HUES48 (cell line): ENCODE results near the gene SPATA32.

Experiments used
- H3K27ac ChIP-seq: one replicate; pipeline ENCODE4 v1.7.0; 2013; ENCODE audit warnings: low read depth, low read length, inconsistent platforms
- H3K27me3 ChIP-seq: 2 replicates; pipeline ENCODE4 v1.6.1; 2013; ENCODE audit warnings: mild to moderate bottlenecking, low read length; ENCODE audit not compliant: control insufficient read depth, insufficient read depth
- H3K36me3 ChIP-seq: 2 replicates; pipeline ENCODE4 v1.6.1; 2013; ENCODE audit warnings: low read length; ENCODE audit not compliant: control insufficient read depth, insufficient read depth
- H3K4me1 ChIP-seq: 2 replicates; pipeline ENCODE4 v1.6.1; 2013; ENCODE audit warnings: mild to moderate bottlenecking, low read length; ENCODE audit not compliant: control insufficient read depth, insufficient read depth
- H3K4me3 ChIP-seq: 2 replicates; pipeline ENCODE4 v1.5.1; 2013; ENCODE audit warnings: mild to moderate bottlenecking, low read depth, low read length
- H3K9ac ChIP-seq: 2 replicates; pipeline ENCODE4 v1.6.1; 2013; ENCODE audit warnings: mild to moderate bottlenecking, low read depth, low read length, moderate library complexity
- H3K9me3 ChIP-seq: 2 replicates; pipeline ENCODE4 v1.6.1; 2013; ENCODE audit warnings: low read length; ENCODE audit not compliant: control insufficient read depth, insufficient read depth

The SPATA32 gene

DNA sequence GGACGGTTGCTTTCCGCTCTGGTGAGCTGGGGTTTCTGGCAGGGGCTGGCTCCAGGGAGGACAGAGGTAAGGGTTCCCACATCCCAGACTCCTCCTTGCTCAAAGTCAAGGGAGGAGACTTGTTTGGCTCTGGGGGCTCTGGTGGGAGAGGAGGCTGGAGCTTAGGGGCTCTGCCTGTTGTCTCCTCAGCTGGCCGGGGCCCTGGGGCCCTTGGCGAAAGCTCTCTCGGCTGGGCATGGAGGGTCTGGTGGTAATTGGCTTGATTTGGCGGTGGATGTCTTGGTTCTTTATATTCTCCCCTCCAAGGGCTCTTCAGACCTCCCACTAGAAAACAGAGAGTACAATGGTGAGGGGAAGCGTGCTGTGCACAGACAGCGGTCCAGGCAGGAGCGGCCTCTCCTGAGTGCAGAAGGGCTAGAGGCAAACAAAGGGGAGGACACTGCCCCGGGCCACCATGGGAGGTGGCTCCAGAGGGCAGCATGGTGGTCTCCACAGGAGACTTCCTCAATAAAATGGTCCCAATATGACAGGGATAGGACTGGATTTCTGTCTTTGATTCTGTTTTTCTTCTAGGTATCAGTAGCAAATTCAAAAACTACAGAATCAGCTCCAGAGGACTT lies 5.7 kb upstream of the SPATA32 start:
- Histone ChIP-seq H3K27me3 (no peaks in the 10 kb centered on the region), H3K9ac (no peak overlapping the region), H3K36me3 (peaks cover 51% of the 10 kb centered on the region), H3K4me3 (no peak overlapping the region), H3K27ac (no peak overlapping the region), H3K4me1 (peaks cover 1% of the 10 kb centered on the region; the same call in 1 of the 2 replicates), H3K9me3 (no peaks in the 10 kb centered on the region)

DNA sequence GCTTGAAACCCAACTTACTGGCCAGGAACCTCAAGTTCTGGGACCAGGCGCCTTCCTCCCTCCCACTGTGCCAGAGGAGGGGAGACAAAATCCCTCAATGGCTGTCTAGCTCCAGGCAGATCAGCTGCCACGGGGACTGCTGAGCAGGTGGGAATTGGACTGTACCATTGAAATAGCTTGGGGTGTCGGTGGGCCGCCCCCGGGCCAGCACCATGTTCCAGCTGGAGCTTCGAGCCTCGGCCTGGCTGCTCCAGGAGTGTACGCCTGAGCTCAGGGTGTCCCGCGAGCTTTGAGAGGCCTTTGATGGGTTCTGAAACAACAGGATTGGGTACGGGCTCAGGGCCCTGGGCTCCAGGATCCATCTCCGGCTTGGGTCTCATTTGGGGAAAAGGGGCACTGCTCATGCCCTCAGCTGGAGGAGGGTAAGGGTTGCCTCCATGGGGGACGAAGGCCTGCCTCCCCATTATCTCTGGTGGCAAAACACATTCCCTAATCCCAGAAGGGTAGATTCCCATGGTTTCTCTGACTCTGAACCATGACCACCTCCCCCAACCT lies 4.6 kb upstream of the SPATA32 start:
- H3K27me3 ChIP-seq = peaks cover under 1% of the 10 kb centered on the region; the same call in 1 of the 2 replicates
- no peak overlapping the region for H3K9ac ChIP-seq
- no peak overlapping the region for H3K27ac ChIP-seq
- H3K9me3 ChIP-seq = no peaks in the 10 kb centered on the region
- H3K4me1 ChIP-seq = peaks cover 6% of the 10 kb centered on the region
- no peak overlapping the region for H3K4me3 ChIP-seq
- peaks cover 51% of the 10 kb centered on the region for H3K36me3 ChIP-seq

DNA sequence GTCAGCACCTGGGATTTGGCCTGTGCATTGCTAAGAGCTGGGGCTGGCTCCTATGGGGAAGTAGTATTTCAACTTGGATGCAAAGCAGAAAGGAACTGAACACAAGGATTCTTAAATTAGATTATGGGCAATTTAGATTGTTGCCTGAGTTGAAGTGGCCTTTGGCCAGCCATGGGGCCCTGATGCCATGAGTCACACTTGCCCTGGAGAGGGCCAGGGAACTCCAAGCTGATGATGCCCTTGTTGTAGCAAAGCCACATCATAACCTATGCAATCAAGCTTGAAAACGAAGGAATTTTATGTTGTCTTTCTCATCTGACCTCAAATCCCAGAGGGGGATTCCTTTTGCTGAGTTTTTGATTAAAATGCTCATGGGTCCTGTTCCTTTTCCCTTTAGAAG lies 3.9 kb upstream of the SPATA32 start:
- H3K4me3 ChIP-seq = no peak overlapping the region
- H3K9me3 ChIP-seq = no peaks in the 10 kb centered on the region
- no peak overlapping the region for H3K27ac ChIP-seq
- peaks cover 7% of the 10 kb centered on the region for H3K27me3 ChIP-seq
- H3K4me1 ChIP-seq = peaks cover 9% of the 10 kb centered on the region
- peaks cover 51% of the 10 kb centered on the region for H3K36me3 ChIP-seq
- no peak overlapping the region for H3K9ac ChIP-seq

DNA sequence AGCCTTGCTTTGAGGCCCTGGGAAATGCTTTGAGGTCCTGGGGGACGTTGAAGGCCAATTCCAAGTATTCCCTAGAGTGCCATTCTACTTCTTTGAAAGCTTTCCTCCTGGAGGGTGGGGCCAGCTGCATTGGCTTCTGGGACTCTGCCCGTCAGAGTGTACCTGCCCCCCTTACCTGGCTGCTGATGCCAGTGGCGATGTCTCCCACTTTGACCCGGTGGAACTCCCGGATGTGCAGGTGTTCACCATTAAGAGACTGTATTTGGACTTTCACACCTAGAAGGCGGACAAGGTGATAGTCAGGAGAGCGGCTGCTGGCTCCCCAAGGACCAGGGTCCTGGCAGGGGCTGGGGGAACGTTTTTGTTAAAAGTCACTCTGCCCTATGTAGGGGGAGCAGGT lies 3.1 kb upstream of the SPATA32 start:
- peaks cover 47% of the 10 kb centered on the region for H3K36me3 ChIP-seq
- H3K9me3 ChIP-seq = no peaks in the 10 kb centered on the region
- peaks cover 9% of the 10 kb centered on the region for H3K4me1 ChIP-seq
- no peak overlapping the region for H3K27ac ChIP-seq
- no peak overlapping the region for H3K9ac ChIP-seq
- no peak overlapping the region for H3K4me3 ChIP-seq
- H3K27me3 ChIP-seq = peaks cover 13% of the 10 kb centered on the region

DNA sequence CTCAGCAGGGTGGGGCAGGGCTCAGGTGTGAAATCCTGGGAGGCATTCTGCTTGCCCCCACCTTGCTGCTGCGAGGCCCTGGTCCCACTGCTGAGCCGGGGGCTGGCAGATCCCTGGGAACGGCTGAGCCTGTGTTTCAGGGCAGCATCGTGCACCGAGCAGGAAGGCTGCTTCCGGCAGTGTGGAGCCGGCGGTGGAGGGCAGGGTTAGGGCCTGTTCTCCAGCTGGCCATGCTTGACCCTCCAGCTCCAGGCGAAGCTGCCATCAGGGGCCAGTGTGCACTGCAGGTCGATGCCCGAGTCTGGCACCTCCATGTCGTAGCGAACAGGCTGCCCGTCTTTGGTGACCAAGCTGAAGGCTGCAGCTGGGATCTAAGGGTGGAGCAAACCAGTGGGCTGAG lies 2.5 kb upstream of the SPATA32 start:
- Histone ChIP-seq H3K4me1 (peaks cover 9% of the 10 kb centered on the region), H3K36me3 (peaks cover 42% of the 10 kb centered on the region), H3K27ac (no peak overlapping the region), H3K9ac (no peak overlapping the region), H3K27me3 (peaks cover 13% of the 10 kb centered on the region), H3K9me3 (no peaks in the 10 kb centered on the region), H3K4me3 (no peak overlapping the region)

DNA sequence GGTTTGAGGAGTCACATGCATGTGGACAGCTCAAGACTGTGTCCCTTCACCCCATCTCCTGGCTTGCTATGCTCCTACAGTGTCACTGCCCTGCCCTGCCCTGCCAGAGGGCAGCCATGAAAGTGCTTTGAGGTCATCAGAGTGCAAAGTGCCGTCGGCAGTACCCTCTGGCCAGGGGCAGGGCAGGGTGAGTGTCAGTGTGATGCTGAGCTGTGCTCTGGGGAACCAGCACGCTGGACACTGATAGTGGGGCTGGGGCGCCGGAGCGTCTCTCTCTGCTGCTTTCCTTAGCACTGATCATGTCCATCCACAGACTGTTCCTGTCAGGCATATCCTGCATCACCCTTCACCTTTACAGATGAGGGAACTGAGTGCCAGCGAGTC lies 1.6 kb upstream of the SPATA32 start:
- H3K9me3 ChIP-seq = no peaks in the 10 kb centered on the region
- H3K9ac ChIP-seq = no peak overlapping the region
- H3K36me3 ChIP-seq = peaks cover 33% of the 10 kb centered on the region
- no peak overlapping the region for H3K4me3 ChIP-seq
- H3K27me3 ChIP-seq = peaks cover 13% of the 10 kb centered on the region
- H3K4me1 ChIP-seq = peaks cover 9% of the 10 kb centered on the region
- H3K27ac ChIP-seq = no peak overlapping the region

DNA sequence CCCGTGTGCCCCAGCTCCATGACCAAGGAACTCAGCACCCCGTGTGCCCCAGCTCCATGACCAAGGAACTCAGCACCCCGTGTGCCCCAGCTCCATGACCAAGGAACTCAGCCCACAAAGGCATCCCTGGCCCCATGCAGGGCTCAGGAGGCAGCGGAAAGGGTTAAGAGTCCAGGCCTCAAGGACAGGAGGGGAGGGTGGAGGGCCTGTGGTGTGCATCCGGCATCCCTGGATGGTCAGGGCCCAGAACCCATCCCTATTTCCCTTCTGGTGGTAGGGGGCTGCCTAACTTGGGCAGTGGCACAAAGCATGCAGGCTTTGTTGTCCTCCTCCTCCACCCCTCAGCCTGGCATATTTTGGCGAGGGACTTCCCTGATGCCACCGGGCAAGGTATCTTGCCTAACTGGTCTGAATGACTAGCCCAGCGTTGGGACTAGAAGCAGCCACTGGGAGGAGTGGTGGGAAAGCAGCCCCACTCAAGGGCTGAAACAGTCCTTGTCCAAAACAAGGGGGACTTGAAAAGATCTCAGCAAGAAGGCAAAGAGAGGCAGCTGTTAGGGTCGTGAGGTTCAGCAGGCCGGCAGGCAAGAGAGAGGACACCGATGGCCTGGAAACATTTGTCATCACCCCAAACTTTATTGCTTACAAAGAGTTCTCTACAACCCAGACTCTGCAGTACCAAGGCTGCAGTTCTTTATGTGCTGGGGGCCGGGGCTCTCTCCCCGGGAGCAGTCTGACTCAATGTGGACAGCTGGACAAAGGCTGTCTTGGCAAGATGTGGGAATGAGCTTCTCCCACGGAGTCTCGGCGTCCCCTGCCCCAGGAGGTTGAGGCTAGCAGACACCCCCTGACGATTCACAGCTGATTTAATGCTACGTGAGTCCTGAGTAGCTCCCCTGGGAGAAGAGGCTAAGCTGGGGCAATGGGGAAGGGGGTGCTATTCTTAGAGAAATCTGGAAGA lies 902 bp upstream of the SPATA32 start:
- Histone ChIP-seq H3K4me1 (peaks cover 9% of the 10 kb centered on the region), H3K27ac (no peak overlapping the region), H3K36me3 (peaks cover 26% of the 10 kb centered on the region), H3K27me3 (peaks cover 13% of the 10 kb centered on the region), H3K4me3 (peak overlapping the region; percentile 60), H3K9me3 (no peaks in the 10 kb centered on the region), H3K9ac (peak overlapping the region; percentile 51; the same call in 1 of the 2 replicates)

DNA sequence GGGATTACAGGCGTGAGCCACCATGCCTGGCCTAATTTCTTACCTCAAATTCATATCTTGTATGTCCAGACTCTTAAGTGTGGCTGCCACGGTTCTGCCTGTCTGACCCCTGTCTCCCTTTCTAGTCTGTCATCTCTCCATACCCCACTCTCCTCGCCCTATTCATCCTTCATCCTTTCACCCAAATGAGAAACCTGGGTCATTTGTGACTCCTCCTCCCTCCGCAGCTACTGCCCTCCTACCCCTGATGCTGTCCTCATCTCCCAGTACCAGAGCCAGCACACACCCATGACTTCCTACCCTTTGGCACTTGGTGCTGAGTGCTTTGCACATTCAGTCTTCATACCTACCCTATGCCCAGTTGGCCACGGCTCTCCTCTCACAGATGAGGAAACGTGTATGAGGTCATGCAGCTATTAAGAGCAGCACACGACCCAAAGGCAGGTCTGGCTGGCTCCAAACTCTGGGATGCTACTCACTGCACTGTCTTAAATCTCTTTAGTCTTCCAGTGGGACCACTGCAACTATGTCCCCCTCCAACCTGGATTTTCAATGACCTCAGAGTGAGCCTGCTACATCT lies 1.6 kb downstream of the SPATA32 start:
- Histone ChIP-seq H3K27ac (no peak overlapping the region), H3K9me3 (no peaks in the 10 kb centered on the region), H3K4me3 (no peak overlapping the region), H3K27me3 (peaks cover 13% of the 10 kb centered on the region), H3K4me1 (peaks cover 26% of the 10 kb centered on the region), H3K9ac (no peak overlapping the region), H3K36me3 (peaks cover 18% of the 10 kb centered on the region)

DNA sequence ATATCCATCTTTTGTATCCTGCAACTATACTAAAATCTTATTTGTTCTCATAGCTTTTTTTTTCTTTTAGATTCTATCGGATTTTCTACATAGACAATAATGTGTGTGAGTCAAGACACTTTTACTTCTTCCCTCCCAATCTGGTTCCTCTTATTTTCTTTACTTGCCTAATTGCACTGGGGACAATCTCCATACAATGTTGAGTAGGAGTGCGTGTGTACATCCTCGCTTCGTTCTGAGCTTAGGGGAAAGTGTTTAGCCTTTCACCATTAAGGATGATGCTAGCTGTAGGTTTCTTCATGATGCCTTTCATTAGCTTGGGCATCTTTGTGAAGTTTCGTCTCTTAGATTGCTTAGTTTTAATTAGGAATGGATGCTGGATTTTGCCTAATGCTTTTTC lies 2.9 kb downstream of the SPATA32 start:
- Histone ChIP-seq H3K27ac (no peak overlapping the region), H3K9me3 (no peaks in the 10 kb centered on the region), H3K27me3 (peaks cover 13% of the 10 kb centered on the region), H3K36me3 (peaks cover 4% of the 10 kb centered on the region), H3K4me3 (no peak overlapping the region), H3K9ac (no peak overlapping the region), H3K4me1 (peaks cover 26% of the 10 kb centered on the region)

DNA sequence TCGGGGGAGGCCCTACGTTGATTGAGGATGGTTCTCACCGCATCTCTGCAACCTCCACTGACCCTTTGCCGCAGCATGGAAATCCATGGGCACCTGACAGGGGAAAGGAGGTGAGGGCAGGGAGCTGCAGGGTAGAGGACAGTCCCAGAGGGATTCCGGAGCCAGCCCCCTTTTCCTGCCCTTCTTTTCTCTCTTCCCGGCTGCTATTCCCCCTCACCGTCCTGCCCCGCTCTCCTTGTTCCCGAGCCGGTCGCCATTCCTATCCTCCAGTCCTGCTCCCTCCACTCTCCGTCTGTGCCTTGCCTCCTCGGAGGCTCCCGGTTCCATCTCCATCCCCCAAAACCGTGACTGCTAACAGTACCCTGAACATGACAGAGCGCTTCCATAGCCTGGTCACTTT lies 4.8 kb downstream of the SPATA32 start:
- H3K9ac ChIP-seq = no peak overlapping the region
- H3K27ac ChIP-seq = no peak overlapping the region
- peaks cover 21% of the 10 kb centered on the region for H3K4me1 ChIP-seq
- peaks cover 13% of the 10 kb centered on the region for H3K27me3 ChIP-seq
- H3K4me3 ChIP-seq = no peak overlapping the region
- no peaks in the 10 kb centered on the region for H3K9me3 ChIP-seq
- no peaks in the 10 kb centered on the region for H3K36me3 ChIP-seq
